OCI-LY1 (cell line): ENCODE results near the gene TMEM233.

Experiments used
- EZH2 ChIP-seq: fragments of 200-600 bp; sonication (generic), shearing (Covaris generic); IDR thresholded peaks from 2 replicates; pipeline ENCODE4 v1.8.0; 2017; ENCODE audit warnings: borderline replicate concordance, mixed run types, mild to moderate bottlenecking, antibody characterized with exemption, low read length, moderate library complexity, mixed read lengths
- TF ChIP-seq, protein P1 (sequence below): fragments of 200-600 bp; sonication (generic), shearing (Covaris generic); IDR thresholded peaks from 2 replicates; pipeline ENCODE4 v1.5.1; 2017; ENCODE audit warnings: mild to moderate bottlenecking, antibody characterized with exemption, low read length, moderate library complexity, mixed read lengths

DNA sequence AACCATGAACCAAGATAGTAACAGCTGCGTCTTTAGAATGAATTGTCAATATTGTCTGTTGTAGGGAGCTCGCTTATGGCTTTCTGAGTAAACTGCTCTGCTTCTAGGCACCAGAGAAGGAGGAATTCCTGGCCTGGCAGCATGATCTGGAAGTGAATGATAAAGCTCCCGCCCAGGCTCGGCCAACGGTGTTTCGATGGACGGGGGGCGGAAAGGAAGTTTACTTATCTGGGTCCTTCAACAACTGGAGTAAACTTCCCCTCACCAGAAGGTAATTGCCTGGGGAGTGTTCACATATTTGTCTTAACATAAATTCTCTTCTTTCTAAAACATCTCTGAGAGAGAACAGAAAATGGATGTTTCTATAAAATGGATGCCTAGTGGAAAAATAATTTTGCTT is 78.6 kb downstream of the TMEM233 start:
- TF ChIP-seq, protein P1, sequence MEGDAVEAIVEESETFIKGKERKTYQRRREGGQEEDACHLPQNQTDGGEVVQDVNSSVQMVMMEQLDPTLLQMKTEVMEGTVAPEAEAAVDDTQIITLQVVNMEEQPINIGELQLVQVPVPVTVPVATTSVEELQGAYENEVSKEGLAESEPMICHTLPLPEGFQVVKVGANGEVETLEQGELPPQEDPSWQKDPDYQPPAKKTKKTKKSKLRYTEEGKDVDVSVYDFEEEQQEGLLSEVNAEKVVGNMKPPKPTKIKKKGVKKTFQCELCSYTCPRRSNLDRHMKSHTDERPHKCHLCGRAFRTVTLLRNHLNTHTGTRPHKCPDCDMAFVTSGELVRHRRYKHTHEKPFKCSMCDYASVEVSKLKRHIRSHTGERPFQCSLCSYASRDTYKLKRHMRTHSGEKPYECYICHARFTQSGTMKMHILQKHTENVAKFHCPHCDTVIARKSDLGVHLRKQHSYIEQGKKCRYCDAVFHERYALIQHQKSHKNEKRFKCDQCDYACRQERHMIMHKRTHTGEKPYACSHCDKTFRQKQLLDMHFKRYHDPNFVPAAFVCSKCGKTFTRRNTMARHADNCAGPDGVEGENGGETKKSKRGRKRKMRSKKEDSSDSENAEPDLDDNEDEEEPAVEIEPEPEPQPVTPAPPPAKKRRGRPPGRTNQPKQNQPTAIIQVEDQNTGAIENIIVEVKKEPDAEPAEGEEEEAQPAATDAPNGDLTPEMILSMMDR: no peak
- TF ChIP-seq EZH2: no peak
